Kidney capillary endothelial cell (primary cell): ENCODE measurements around the gene KCNK18.
"Not testable (repeated sequence)": the region's sequence is repeated elsewhere in the genome, so short reads cannot be mapped to it uniquely, and the experiment has no call there.

Experiments used
- DNase-seq: peaks from one replicate; pipeline ENCODE4 v3.0.0-alpha.2; 2018; ENCODE audit warnings: low spot score

KCNK18 gene

DNA sequence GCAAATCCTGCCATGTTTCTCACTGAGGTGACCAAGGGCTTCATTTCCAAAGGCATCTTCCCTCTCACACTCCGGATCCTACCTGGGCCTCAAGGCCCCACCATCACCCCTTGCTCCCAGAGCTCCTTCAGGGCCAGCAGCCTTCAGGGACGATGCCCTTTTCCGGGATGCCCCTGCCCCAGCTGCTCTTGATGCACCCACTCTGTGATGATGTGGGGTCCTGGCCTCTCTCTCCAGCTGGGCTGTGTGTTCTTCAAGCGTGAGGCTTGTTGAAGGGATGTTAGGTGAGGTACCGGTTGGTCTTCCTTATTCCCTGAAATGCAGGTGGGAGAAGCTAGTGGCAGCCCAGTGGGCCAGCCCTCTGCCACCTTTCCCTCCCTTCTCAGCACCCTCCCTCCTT is 25.3 kb downstream of the KCNK18 start:
- DNase-seq = no peak

DNA sequence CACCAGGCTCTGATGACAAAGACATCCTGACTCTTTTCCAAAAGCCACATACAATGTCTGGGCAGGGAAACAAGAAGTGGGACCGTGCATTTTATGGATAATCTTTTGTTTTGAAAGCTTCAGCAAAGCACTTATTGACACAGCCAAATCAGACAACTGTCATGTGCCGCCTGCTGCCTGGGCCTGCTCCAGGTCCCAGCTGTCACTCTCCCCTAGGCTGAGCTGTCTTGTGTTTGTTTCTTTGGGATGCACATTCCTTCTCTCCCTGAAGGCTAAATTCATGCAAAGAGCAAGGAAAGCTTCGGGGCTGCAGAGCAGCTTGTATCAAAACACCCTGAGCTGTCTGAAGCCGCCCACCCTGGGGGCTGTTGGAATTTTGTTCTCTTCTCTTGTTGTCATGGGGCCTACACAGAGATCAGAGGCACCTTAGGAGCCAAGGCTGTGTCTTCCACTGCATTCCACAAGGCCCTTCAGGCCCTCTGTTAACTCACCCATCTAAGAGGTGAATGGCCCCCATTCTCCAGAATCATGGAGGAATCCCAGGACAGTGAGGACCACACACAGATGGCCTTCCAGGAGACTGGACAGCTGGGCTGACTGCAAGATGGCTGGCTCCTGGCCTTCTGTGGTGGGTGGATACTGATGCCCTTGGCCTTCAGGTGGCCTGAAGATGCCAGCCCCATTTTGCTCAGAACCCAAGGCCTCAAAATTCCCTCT is 25.8 kb downstream of the KCNK18 start:
- no peak for DNase-seq

DNA sequence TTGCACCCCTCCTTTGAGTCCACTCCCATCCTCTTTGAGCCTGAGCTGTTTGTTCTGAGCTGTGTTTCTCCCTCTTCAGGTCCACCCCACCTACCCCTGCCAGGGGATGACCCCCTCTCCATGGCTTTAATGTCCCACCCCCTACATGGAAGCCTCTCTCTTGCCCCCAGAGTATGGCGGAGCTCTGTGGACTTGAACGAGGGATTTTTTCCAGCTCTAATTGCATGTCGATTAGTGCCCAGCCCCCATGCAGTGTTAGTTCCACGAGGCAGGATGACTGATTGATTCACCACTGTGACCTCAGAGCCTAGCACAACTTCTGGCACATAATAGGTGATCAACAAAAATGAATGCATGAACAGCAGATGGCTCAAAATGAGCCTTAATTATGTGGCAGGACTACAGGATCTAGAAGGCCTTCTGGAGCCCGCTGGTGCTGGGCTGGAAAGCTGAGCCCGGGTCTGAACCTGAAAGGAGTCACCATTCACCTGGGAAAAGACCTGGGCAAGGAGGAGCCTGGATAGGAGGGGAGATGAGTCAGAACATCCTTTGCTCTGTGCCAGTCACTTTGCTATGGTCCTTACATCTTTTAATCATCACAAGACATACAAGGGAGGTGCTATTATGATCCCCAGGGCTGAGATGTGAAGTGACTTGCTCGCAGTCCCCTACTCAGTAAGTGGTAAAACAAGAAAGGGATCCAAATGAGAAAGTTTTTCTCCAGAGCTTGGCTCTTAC is 26.6 kb downstream of the KCNK18 start:
- no peak for DNase-seq

DNA sequence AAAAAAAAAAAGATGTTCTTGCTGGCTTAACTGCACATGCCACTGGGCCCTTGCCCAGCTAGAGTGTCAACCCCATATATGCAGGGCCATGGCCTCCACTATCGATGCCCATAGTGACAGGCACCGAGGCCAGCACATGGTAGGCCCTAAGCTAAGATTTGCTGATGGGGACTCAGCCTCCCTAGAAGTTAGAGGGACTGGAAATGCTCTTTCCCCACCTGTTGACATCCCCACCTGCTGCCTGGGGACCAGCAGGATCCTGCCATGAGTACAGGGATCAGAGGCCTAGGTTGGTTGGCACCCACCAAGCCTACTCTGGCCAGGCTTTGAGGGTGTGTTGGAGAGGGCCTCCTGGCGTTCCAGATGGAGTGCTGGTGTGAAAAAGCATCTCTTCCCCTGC is 27.6 kb downstream of the KCNK18 start:
- DNase-seq = no peak

DNA sequence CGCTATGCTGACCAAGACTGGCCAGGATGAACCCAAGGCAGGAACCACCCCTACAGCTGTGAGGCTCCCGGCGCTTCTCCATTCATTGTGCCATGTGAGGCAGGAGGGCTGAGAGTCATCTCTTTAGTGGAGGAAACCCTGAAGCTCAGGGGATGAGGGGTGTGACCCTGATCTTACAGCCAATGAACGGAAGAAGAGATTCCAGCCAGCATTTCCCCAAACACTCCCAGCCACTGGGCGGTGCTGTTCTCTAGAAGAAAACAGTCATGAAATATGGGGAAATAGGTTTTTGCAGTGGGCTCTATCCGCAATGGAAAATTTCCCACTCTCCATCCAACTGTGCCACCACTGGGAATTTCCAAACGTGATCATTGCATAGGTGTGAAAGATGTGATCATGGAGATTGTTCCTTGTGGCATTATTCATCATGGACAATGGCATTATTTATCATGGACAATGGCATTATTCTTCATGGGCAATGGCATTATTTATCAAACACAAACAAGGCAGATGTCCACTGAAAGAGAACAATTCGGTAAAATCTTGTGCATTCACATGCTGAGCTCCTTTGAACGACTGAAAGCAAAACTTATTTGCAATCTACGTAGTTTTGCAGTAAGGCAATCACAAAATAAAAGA is 29.6 kb downstream of the KCNK18 start:
- peak; percentile 27 for DNase-seq

DNA sequence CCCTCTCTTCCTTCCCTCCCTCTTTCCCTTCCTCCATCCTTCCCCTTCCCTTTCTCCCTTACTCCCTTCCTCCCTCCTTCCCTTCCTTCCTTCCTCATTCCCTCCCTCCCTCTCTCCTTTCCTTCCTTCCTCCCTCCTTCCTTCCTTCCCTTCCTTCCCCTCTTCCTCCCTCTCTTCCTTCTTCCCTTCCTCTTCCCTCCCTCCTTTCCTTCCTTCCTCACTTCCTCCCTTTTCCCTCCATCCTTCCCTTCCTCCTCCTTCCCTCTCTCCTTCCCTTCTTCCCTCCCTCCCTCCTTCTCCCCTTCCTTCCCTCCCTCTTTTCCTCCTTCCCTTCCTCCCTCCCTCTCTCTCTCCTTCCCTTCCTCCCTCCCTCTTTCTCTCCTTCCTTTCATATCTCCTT is 30.9 kb downstream of the KCNK18 start:
- no peak for DNase-seq

DNA sequence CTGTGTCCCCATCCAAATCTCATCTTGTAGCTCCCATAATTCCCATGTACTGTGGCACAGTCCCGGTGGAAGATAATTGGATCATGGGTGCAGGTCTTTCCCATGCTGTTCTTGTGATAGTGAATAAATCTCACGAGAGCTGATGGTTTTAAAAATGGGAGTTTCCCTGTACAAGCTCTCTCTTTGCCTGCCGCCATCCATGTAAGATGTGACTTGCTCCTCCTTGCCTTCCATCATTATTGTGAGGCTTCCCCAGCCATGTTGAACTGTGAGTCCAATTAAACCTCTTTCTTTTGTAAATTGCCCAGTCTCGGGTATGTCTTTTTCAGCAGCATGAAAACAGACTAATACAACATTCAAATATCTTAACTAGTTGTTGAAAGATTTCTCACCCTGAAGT is 32.8 kb downstream of the KCNK18 start:
- not testable (repeated sequence) for DNase-seq

DNA sequence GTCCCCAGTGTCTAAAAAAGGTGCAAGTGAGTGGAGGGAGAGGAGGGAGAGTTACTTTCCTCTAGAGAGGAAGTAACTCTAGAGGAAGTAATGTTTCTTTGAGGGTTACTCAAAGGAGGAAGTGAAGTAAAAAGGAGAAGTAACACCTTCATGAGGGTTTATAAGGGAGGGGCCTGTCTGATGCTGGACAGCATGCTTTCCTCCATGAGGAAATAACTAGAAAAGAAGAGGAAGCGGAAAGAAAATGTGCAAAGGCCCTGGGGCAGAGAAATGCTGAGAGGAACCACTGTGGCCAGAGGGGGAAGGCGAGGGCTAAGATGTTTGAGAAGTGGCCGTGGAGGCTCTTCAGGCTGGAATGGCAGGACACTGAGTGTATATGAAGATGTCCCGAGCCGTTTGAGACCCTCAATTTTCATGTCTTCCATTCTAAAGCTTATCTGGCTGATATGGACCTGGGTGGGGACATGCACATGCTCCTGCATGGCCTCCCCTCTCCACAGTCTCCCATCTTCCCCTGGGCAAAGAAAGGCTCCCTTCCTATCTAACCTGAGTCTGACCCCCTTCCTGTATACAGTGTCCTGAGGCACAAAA is 40.2 kb downstream of the KCNK18 start:
- no peak for DNase-seq

DNA sequence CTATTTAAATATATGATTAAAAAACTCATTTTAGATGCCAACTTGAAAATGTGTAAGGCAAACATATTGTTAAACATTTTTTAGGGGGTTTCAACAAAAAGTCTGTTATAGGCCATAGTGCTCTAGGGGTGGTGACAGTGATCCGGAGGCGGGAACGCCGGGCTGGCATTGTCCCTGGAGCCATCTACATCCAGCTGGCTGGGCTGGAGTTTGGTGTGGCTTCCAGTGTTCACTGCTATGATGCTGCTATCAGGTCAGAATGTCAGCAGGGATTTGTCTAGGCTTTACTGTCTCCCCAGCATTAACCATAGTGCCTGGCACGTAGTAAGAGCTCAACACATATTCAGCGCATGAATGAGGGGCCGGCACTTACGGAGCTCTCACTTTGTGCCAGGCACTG is 41.8 kb downstream of the KCNK18 start:
- DNase-seq = no peak

DNA sequence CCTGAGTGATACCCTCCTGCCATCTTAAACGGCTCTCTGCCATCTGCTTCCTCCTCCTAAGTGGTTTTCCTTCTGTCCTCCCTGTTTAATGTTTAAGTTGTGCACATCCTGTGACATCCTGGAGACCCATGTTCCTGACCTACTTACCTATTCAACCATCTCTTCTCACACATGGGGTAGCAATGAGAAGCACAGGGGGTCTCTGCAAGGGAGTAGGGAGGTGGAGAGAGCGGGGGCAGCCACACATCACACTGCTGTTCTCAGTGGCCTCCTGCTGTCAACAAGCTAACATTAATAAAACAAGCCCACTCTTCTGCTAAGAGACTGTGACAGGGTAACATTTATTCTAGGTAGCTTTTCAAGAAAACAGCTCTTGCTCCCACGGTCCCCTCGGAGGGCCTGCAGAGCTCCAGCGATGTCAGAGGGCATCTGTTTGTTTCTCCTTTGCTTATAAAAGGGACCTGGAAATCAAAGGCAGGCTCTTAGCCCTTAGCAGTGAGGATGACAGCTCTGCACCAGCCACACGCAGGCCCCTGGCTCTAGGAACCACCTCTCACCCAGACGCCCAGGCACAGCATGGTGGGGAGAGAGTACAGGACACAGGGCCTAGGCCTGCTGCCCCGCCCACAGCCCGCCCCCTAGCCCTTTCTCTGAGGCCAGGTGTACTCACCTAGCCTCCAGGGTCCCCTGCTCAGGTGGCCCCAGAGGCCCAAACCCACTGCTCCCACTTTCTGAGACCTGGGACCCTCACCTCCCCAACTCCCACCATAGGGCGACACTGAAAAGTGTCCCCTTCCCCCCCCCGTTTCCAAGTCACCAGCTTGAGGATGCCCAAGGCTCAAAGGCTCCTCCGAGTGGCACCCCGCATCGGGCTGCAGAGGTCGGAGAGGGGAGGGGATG is 42.7 kb downstream of the KCNK18 start:
- no peak for DNase-seq

DNA sequence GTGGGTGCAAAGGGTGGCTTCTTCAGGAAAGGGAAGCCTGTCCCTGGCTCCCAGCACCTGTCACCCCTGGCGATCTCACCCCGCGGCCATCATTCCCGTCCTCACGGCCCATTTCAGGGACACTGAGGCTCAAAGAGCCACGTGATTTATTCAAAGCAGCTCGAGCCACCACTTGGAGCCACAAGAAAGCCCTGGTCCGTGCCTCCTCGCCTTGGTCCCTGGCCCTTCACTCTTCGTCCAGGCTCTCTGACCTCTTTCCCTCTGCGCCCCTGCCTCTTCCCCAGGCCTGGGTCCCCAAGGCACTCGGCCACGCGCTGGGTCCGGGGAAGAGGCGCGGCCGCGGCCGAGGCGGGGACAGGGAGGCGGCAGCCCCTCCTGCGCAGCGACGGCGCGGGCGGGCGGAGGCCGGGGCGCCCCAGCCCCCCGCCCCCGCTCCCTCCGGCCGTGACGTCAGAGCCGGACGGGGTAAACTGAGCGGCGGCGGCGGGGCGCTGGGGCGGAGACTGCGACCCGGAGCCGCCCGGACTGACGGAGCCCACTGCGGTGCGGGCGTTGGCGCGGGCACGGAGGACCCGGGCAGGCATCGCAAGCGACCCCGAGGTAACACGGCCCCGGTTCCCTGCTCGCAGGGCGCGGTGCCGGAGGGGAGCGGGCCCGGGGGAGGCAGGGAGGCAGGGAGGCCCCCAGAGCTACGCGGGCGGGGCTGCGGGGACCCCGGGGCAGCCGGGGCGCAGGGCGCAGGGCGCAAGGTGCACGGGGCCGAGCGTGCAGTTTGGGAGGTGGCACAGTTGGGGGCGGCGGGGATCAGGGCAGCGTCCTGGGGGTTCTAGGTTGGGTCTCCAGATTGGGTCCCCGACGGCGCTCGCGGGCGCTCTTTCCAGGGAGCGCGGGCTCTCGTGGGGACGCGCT is 43.6 kb downstream of the KCNK18 start, which contains the start of gene SLC18A2:
Gene SLC18A2 (plus strand): TSS at position 494 of the 909 bp plus-strand sequence. CDS start 580 bp downstream, outside the sequence.
- no peak for DNase-seq

DNA sequence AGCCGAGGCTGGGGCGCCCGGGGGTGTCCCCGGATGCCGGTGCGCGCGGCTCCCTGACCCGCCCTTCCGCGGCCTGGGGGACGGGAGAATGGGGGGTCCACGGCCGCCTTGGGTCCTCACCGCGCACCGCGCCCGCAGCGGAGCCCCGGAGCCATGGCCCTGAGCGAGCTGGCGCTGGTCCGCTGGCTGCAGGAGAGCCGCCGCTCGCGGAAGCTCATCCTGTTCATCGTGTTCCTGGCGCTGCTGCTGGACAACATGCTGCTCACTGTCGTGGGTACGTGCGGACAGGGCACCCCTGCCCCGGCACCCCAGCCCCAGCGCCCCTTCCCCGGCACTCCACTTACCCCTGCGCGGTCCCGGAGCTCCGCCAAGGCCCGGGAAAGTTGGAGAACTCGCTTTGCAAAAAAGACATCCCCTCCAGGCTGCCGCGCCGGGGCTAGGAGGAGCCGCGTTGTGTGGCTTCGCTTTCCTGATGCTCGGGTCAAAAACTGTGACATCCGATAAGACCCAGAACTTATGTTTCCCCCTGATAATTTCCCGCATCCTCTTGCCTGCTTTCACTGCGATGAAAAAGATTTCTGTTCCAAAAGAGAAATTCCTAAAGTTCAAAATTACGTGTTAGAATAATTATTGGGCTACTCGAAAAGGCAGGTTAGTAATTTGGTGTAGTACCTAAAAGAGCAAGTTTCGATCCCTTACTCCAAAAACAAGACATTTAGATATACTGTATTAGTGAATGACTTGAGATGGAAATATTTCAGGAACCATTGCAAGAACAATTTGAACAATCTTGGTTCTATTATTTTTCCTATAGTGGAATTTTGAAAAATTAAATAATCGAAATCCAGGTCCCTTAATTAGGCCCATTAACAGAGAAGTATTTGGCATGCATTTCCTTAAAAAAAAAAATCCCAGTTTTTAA is 44.5 kb downstream of the KCNK18 start:
- DNase-seq = no peak

DNA sequence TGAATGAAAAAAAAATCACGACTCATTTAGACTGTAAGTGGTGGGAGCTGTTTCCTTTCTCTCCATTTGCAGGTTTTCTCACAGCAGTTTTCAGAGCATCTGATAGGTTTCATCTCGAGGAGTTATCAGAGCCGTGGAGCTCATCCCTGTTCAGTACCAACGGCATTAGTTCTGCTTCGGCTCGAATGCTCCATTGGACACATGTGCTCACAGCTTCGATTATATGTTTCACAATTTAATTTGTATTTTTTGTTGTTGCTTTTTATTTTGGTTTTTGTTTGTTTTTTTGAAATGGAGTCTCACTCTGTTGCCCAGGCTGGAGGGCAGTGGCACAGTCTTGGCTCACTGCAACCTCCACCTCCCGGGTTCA is 45.2 kb downstream of the KCNK18 start:
- DNase-seq = no peak

DNA sequence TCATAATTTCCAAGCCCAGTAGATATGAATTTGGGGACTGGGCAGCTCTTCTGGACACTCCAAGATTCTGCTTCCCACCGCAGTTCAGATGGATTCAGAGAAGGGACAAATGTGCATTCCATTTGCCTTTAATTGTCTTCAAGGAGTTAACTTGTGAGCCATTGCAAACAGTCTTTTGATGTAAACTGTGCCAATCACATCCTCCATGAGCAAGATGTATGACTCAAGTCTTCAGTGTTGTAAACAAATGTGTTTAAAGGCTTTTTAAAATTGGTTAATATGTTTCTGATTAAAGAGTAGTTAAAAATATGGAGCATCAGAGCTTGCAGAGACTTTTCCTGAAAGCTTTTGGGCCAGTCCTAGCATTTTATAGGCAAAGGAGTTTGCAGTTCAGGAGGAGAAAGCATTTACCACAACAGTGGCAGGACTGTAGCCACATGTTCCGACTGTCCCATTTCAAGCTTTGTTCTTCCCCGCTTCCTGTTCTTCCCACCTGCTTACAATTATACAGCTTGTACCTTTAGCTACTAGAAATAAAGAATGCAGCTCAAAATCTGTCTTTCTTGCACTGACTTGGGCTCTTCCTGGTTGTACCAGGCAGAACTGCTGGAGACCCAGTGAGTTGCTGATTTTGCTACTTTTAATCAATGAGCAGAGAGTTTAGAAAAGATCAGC is 49.8 kb downstream of the KCNK18 start:
- no peak for DNase-seq

DNA sequence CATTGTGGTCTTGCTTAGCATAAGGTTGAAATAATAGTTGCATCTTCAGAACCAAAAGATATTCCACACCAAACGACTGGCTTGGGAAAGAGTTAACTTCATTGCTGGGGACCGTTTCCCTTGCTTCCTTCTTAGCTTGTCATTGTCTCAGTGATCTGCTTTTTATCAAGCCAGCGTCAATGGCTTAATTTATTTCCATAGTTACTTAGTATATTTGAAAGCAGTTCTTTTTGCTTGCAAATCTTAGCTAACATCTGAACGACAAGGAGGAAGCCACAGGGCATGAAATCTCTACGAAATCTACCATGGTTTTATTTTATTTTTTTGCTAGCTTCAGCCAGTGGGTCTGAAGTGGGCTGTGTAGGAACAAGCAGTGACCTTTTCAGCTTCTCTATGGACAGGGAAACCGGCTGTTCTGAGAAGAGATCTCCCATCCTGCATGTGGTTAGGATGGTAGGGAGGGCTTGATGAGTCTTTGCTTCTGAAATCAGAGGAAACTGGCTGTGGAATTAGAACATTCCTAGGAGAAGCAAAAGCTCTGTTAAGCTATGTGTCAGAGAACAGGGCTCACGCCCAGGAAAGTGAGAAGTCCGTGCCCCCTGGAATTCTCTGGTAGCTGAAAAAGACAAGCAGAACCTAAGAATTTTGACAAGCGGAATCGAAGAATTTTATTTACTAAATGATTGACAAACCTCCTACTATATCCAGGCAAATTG is 51.6 kb downstream of the KCNK18 start:
- DNase-seq = no peak

DNA sequence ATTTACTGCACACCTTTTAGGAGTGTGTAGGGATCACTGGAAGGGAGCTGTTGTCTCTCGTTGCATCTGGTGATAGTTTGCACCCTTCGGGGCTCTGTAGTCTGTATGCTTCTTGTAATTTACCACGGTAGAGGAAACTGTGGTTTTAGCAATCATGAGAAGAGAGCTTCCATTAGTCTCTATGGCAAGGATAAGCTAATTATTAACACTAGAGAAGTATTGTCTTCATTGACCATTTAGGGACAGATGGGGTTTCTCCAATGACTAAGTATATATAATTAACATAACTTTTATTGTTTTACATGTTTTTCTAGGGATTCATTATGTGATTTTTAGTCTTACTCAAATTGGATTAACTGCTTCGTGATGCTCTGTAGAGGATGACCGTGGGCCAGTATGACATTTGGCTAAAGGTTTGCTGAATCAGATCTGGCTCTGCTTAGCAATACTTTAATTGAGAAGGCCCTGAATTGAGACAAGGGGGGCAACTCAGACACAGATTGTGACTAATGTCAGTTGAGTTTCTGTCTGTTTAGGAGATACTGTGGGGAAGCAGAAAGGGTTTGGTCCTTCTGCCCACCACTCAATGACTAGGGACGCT is 52.3 kb downstream of the KCNK18 start:
- DNase-seq = no peak

DNA sequence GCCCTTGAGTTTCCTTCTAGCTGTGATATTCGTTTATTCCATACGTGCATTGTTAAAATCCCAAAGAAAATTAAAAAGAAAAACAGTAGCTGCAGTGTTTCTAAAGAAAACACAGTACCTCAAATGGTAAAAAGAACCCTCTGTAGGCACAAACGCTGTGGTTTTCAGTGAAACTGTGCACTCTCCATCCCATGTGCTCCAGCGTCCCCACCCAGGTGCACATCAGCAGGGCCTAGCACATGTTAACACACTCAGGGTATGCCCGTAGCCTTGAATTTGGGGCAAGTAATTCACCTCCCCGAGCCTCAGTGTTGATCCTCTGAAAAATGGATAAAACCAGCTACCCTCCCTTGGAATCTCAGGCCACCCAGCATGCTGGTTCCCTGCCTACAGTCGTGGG is 53.1 kb downstream of the KCNK18 start:
- DNase-seq = no peak

DNA sequence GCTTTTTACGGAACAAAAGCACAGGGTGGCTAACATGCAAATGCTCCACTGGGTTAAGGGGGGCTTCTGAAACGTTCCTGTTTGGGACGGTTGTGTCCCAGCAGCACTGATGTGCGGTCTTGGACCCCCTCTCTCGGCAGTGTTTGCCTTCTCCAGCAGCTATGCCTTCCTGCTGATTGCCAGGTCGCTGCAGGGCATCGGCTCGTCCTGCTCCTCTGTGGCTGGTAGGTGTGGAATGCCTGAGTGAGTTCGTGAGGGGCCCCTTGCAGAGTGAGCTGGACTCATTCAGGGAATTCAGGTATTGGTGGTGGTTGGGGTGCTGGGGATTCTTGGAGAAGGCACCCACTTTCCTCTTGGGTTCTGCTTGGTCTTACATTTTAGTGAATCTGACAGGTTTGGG is 56.6 kb downstream of the KCNK18 start:
- no peak for DNase-seq
